ENCODE results near the gene PGAP2. TPM values are rescaled to one million over a fixed set of nuclear protein-coding genes. Genes with fewer than 3 reads are reported as not detected.

The PGAP2 gene
- total RNA-seq, 1 donor from 2014 or later, result 12.7 TPM

DNA sequence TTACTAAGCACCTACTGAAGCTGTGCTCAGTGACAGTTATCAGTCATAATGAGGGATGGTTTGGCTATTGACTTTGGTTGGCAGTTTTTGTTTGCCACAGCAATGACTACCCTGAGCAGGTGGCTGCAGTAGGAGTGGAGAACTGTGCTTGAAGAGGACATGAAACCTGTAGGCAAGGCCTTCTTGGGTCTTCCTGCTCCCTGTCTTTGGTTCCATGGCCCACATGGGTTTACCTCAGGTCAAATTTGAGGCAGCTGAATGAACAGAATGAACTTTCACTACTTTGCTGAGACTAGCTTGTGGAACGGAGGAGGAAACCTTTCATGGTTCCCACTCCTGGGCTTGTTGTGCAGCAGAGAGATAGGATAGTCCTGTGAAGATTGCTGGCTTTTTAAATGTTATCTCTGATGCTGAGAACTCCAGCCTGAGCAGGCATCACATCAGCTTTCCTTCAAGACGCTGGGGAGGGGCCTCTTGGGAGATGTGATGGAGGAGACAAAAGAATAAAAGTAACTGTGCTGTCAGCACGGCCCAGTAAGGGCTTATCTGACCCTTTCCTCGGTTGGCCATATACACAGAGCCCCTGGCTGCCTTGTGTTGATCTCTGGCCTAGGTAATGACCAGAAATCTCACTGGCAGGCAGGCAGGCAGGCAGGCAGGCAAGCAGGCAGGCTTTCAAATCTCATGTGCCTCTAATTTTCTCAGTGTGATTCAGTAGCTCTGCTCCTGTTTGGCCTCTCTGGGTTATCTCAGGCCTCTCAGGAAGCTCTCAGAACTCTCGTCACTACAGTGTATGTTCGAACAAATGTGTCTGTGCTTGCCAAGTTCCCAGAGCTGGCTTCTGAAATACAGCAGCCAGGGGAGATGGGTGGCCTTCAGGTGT lies 59.1 kb downstream of the PGAP2 start:
- TF ChIP-seq, protein P1, sequence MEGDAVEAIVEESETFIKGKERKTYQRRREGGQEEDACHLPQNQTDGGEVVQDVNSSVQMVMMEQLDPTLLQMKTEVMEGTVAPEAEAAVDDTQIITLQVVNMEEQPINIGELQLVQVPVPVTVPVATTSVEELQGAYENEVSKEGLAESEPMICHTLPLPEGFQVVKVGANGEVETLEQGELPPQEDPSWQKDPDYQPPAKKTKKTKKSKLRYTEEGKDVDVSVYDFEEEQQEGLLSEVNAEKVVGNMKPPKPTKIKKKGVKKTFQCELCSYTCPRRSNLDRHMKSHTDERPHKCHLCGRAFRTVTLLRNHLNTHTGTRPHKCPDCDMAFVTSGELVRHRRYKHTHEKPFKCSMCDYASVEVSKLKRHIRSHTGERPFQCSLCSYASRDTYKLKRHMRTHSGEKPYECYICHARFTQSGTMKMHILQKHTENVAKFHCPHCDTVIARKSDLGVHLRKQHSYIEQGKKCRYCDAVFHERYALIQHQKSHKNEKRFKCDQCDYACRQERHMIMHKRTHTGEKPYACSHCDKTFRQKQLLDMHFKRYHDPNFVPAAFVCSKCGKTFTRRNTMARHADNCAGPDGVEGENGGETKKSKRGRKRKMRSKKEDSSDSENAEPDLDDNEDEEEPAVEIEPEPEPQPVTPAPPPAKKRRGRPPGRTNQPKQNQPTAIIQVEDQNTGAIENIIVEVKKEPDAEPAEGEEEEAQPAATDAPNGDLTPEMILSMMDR (IDR thresholded peaks at IDR 0.05), result no peak
- DNase-seq (ENCODE audit: low spot score), result no peak
- Mint-ChIP-seq H3K36me3 (ENCODE audit: low read depth) (no peaks in the 10 kb centered on the region), H3K27me3 (ENCODE audit: low read depth) (no peaks in the 10 kb centered on the region), H3K4me3 (ENCODE audit: unreplicated experiment) (no peak overlapping the region), H3K4me1 (ENCODE audit: low read depth) (peaks cover 17% of the 10 kb centered on the region), H3K9me3 (ENCODE audit: low read depth) (no peaks in the 10 kb centered on the region), H3K27ac (ENCODE audit: unreplicated experiment) (no peak overlapping the region)

DNA sequence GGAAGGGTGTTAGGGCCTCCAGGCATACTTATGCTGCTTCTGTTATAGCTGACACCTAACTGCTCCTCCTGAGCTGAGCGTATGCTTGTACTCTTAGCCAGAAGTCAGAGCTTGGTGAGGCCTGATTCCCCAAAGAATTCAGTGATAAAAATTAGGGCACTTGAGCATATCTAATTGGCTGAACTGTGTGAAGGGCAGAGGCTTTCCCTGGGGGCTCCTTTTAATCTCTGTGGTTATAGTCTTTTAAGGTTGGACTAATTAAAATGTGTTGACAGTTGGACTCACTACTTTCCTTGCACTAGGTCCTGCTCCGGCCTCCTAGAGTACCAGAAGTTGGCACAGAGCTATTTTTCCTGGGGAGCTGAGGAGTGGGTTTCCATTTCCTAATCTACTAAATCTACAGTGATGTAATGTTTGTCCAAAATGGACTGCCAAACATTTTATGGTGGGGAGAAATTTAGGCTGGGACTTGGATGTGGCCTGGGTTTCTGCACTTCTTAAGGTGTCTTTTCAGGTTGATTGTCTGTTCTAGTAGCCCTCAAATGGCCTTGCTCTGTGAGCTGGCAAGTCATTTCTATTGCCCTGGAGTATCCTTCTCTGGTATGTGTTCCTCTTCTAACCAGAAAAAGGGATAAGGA lies 65.5 kb downstream of the PGAP2 start:
- no peak overlapping the region for H3K27ac Mint-ChIP-seq (ENCODE audit: unreplicated experiment)

More for the DNA sequence above, 65.5 kb downstream of the PGAP2 start:
- H3K27me3 Mint-ChIP-seq (ENCODE audit: low read depth), result no peaks in the 10 kb centered on the region
- H3K4me1 Mint-ChIP-seq (ENCODE audit: low read depth), result no peaks in the 10 kb centered on the region
- TF ChIP-seq, protein P1 (IDR thresholded peaks at IDR 0.05), result no peak
- no peak overlapping the region for H3K4me3 Mint-ChIP-seq (ENCODE audit: unreplicated experiment)
- DNase-seq (ENCODE audit: low spot score), result no peak
- H3K36me3 Mint-ChIP-seq (ENCODE audit: low read depth), result peaks cover 2% of the 10 kb centered on the region
- H3K9me3 Mint-ChIP-seq (ENCODE audit: low read depth), result no peaks in the 10 kb centered on the region

Other genes starting within 250 kb of the PGAP2 start
- gene ART5, start 166.6 kb upstream of the PGAP2 start, total RNA-seq, result 0.44 to 0.72 TPM (median 0.67 TPM) in 3 replicates
- not detected in 3 replicates for gene ART1, start 163.4 kb upstream of the PGAP2 start, total RNA-seq
- gene CHRNA10, start 137.2 kb upstream of the PGAP2 start, total RNA-seq, result 0.75 to 1.2 TPM (median 0.79 TPM) in 3 replicates
- gene NUP98, start 11.0 kb upstream of the PGAP2 start, total RNA-seq, result 47.8 to 61.6 TPM (median 52.7 TPM) in 3 replicates
- gene RHOG, start 32.4 kb downstream of the PGAP2 start, total RNA-seq, result 36.8 to 44.8 TPM (median 38.9 TPM) in 3 replicates
- gene STIM1, start 47.1 kb downstream of the PGAP2 start, total RNA-seq, result 38.5 to 50.7 TPM (median 46.7 TPM) in 3 replicates